Mucosa of rectum (tissue), 2 donors: ENCODE measurements around the gene MAMDC4.

ENCODE experiments used
- H3K27ac ChIP-seq, 2 donors: one replicate each; pipeline ENCODE4 v1.7.0; 2013; ENCODE audit warnings: inconsistent platforms in 2 of 2, low read depth in 2 of 2, low read length in 2 of 2
- H3K27me3 ChIP-seq, 2 donors: one replicate each; pipeline ENCODE4 v1.7.0; 2013; ENCODE audit warnings: low read length in 2 of 2; ENCODE audit not compliant: control insufficient read depth in 2 of 2, insufficient read depth in 2 of 2
- H3K36me3 ChIP-seq, 2 donors: one replicate each; pipeline ENCODE4 v1.7.0; 2013; ENCODE audit warnings: low read length in 2 of 2; ENCODE audit not compliant: control insufficient read depth in 2 of 2, insufficient read depth in 2 of 2
- H3K4me1 ChIP-seq, 2 donors: one replicate each; pipeline ENCODE4 v1.7.0; 2013; ENCODE audit warnings: low read length in 2 of 2, mild to moderate bottlenecking in 1 of 2; ENCODE audit not compliant: control insufficient read depth in 2 of 2, insufficient read depth in 2 of 2
- H3K4me3 ChIP-seq, 2 donors: one replicate each; pipeline ENCODE4 v1.7.0; 2013; ENCODE audit warnings: low read length in 2 of 2
- H3K9ac ChIP-seq, 2 donors: one replicate each; pipeline ENCODE4 v1.7.0; 2013; ENCODE audit warnings: low read length in 2 of 2, low read depth in 1 of 2, mild to moderate bottlenecking in 1 of 2
- H3K9me3 ChIP-seq, 2 donors: one replicate each; pipeline ENCODE4 v1.7.0; 2013; ENCODE audit warnings: low read length in 2 of 2; ENCODE audit not compliant: control insufficient read depth in 2 of 2
- donor health status: healthy.
- donor health status: Normal muscosa, but diverticular disease.

The MAMDC4 gene

DNA sequence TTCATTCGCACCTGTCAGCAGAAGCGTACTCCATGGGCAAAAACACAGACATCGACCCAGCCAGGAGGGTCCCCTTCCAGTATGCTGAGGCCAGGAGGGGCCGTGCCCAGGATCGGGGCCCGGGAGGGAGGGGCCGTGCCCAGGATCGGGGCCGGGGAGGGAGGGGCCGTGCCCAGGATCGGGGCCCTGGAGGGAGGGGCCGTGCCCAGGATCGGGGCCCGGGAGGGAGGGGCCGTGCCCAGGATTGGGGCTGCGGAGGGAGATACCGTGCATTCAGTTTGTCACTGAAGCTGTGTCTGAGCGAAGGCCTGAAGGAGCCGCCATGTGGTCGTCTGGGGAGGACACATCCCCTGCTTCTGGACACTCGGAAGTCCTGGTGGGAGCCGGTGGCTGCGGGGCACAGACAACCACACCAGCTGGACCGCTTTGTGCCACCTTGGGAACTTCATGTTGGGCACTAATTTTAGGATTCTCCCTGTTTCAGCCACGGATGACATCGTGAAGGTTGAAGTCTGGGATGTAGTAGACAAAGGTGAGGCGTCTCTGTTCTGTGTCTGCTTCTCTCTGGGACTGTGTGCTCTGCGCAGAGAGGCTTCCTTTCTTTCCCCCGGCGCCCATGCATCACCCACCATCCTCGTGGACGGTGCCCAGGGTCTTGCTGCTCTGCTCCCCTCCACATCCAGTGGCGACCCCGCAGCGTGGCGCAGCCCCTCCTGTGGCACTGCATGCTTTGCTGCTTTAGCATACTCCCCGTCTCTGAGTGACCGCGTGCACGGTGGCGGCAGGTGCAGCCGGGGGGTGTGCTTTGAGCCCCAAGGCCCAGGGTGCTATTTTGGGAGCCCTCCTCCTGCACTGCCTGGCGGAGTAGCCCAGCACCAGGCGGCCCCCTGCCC is 26.6 kb upstream of the MAMDC4 start:
- Histone ChIP-seq H3K36me3 (peaks cover 41 to 54% of the 10 kb centered on the region in 2 donors), H3K4me3 (no peak overlapping the region), H3K9me3 (no peaks in the 10 kb centered on the region), H3K4me1 (no peaks in the 10 kb centered on the region), H3K27me3 (no peaks in the 10 kb centered on the region), H3K9ac (no peak overlapping the region), H3K27ac (no peak overlapping the region)

GRCh38 chr9:136826188-136826541 is 26.0 kb upstream of the MAMDC4 start:
- Histone ChIP-seq H3K4me1 (no peaks in the 10 kb centered on the region), H3K27ac (no peak overlapping the region), H3K9me3 (no peaks in the 10 kb centered on the region), H3K36me3 (peaks cover 47 to 58% of the 10 kb centered on the region in 2 donors), H3K9ac (no peak overlapping the region), H3K4me3 (no peak overlapping the region), H3K27me3 (no peaks in the 10 kb centered on the region)

DNA sequence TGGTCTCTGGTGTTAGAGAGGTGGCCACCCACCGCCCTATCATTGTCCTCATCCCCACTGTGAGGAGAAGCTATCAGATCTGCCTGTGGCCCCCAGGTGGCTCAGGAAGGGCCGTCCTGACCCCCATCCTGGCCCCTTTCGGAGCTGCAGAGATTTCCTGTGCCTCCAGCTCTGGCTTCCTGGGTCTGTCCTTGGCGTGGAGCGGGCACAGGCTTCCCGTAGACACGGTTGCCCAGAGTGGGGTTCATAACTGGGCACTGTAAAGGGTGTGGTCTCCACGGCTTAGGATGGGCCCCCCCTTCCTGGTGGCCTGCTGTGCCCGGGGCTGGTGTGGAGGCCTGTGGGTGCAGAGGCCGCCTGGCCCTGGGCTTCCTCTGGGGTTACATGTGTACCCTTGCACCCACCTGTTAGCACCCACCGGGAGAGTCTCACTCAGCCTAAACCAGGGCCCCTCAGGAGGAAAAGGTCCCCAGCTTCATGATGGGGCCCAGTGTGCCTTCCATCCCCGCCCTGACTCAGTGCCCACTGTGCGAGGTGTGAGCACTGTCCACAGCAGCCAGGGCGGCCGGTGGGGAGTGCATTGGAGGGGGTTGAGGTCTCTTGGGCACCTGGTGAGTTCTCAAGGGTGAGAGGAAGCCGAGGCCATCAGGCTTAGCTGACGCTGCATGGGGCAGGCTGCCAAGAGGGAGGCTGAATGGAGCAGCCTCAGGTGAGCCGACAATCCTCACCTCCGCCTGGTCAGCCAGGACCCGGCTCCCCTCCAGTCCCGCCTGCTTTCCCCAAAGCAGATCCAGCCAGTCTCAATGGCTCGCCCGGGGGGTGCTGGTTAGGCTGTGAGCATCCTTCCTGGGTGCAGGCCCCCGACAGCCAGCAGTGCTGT is 25.2 kb upstream of the MAMDC4 start:
- Histone ChIP-seq H3K4me1 (no peaks in the 10 kb centered on the region), H3K36me3 (peaks cover 54 to 65% of the 10 kb centered on the region in 2 donors), H3K27ac (no peak overlapping the region), H3K27me3 (no peaks in the 10 kb centered on the region), H3K4me3 (no peak overlapping the region), H3K9me3 (no peaks in the 10 kb centered on the region), H3K9ac (no peak overlapping the region)

DNA sequence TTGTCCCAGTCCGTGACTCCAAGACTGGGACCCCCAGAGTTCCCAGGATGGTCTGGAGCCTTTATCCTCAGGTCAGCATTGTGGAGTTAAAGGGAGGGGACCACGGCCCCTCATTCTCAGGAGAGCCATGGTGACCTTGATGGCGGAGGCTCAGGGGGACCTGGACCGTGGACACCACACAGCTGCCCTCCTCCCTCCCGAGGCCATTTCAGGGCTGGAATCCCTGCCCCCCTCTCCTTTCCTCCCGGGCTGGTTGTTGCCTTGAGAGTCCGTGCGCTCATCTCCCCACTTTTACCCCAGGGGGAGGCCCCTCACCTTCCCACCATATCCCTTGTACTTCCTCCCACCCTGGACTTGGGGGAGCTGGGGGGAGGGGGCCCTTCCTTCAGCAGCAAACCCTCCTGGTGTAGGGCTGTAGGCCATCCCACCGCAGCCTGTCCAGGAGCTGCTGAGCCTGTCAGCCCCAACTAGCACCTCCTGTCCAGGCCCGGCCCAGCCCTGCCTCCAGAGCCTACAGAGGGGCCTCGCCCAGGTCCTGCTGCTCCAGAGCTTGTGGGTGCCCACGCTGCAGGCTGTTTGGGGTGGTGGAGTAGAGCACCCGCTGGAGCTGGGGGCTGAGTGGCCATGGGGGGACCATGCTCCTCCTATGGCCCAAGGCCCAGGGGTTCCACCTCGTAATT is 24.2 kb upstream of the MAMDC4 start:
- peaks cover 58 to 74% of the 10 kb centered on the region in 2 donors for H3K36me3 ChIP-seq
- no peak overlapping the region for H3K9ac ChIP-seq

DNA sequence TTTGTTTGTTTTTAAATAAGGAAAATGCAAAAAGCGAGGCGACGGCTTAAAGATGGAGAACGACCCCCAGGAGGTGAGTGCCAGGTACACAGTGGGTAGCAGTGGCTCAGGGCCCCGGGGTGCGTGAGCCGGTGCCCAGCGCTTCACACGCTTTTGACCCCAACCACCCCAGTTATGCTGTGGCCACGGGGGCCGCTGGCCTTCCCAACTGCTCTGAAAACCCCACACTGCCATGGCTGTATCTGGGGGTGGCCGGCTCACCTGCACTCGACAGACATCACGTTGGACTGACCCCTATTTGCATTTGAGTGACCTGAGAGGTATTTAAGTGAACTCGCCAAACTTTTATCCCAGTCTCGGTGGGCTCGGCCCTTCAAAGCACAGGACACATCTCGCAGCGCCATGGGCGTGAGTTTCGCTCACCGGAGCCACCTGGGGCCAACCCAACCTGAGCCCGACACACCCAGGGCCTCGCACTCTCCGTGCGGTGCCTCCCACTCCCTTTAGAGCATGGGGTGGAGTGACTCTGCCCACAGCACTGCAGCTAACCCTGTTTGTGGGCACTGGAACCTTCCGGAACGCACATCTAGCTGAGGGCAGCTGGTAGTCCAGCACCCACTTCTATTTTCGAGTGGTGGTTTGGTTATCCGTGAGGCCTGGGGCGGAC is 23.5 kb upstream of the MAMDC4 start:
- no peaks in the 10 kb centered on the region for H3K4me1 ChIP-seq
- no peak overlapping the region for H3K27ac ChIP-seq
- no peak overlapping the region for H3K9ac ChIP-seq
- H3K4me3 ChIP-seq = no peak overlapping the region
- no peaks in the 10 kb centered on the region for H3K27me3 ChIP-seq
- H3K36me3 ChIP-seq = peaks cover 58 to 71% of the 10 kb centered on the region in 2 donors
- no peaks in the 10 kb centered on the region for H3K9me3 ChIP-seq

More for the DNA sequence above, 24.2 kb upstream of the MAMDC4 start:
- Histone ChIP-seq H3K4me1 (no peaks in the 10 kb centered on the region), H3K27me3 (no peaks in the 10 kb centered on the region), H3K4me3 (no peak overlapping the region), H3K27ac (no peak overlapping the region), H3K9me3 (no peaks in the 10 kb centered on the region)

DNA sequence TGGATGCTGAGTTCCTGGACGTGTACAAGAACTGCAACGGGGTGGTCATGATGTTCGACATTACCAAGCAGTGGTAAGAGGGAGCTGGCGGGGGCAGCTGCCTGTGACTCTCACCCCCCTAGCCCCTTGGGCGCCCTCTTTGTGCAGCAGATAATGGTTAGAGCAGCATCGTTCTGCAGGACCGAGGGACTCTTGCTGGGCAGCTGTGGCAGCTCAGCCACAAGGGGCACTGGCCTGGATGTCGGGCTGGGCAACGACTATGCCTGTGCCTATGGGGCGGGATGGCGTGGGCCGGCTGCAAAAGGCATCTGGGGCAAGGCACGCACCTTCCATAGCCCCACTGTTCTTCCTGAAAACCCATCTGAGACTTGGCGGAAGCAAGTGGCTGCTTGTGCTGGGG is 22.7 kb upstream of the MAMDC4 start:
- no peak overlapping the region for H3K9ac ChIP-seq
- no peak overlapping the region for H3K4me3 ChIP-seq
- no peaks in the 10 kb centered on the region for H3K4me1 ChIP-seq
- no peak overlapping the region for H3K27ac ChIP-seq
- no peaks in the 10 kb centered on the region for H3K27me3 ChIP-seq
- peaks cover 58 to 66% of the 10 kb centered on the region in 2 donors for H3K36me3 ChIP-seq
- no peaks in the 10 kb centered on the region for H3K9me3 ChIP-seq

DNA sequence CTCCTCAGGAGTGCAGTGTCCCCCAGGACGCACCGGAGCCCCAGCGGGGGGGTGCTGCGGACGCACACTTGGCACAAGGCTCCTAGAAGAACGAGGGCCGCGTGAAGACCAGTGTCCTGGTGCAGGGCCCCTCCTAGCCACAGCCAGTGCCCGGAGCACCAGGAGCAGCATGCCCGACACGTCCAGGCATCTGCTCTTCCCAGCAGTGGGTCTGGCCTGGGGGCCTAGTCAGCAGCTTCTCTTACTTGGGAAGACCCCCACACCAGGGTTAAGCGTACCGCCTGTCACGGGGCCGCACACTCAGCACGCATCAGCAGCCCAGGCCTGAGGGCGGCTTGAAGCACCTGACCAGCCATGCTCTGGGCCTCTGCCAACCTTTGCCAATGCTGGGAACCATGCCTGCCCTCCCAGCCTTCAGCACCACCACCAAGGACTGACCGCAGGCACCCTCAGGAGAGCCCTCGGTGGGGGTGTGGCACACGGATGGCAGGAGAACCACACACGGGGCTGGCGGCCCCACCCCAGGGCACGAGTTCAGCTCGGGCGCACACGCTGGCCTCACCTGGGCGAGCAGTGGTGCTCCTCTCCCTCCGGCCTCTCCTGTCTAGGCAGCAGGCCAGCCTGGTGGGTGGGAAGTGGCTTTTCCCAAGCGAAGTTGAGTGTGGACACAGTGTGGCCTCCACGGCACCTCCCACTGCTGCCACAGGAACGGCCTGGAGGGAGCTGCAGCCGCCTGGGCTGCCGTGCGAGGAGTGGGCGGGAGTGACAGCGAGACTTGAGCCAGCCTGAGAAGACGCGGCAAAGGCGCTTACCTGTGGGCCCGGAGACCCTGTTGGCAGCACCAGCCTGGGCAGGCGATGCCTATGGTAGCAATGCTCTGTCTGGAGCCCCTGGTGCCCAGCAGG is 21.9 kb upstream of the MAMDC4 start:
- no peak overlapping the region for H3K4me3 ChIP-seq
- H3K27ac ChIP-seq = no peak overlapping the region
- no peak overlapping the region for H3K9ac ChIP-seq
- H3K36me3 ChIP-seq = peaks cover 52 to 62% of the 10 kb centered on the region in 2 donors
- no peaks in the 10 kb centered on the region for H3K9me3 ChIP-seq
- H3K27me3 ChIP-seq = no peaks in the 10 kb centered on the region
- no peaks in the 10 kb centered on the region for H3K4me1 ChIP-seq

- Histone ChIP-seq H3K27me3 (no peaks in the 10 kb centered on the region), H3K4me3 (no peak overlapping the region), H3K27ac (no peak overlapping the region), H3K36me3 (peaks cover 46 to 54% of the 10 kb centered on the region in 2 donors), H3K4me1 (no peaks in the 10 kb centered on the region), H3K9me3 (no peaks in the 10 kb centered on the region), H3K9ac (no peak overlapping the region)
Observed at GRCh38 chr9:136831002-136831719, 21.0 kb upstream of the MAMDC4 start.
